ENCODE measurements around the gene ZNF70. TPM values are rescaled to one million over a fixed set of nuclear protein-coding genes. Genes with fewer than 3 reads are reported as not detected.
A peak's percentile ranks its signal among the peaks of the same experiment; 100 is the strongest.

Gene ZNF70
- polyA plus RNA-seq, 1 of the 3 experiments (the other 2 are of a cell fraction) = 0.77 TPM

DNA sequence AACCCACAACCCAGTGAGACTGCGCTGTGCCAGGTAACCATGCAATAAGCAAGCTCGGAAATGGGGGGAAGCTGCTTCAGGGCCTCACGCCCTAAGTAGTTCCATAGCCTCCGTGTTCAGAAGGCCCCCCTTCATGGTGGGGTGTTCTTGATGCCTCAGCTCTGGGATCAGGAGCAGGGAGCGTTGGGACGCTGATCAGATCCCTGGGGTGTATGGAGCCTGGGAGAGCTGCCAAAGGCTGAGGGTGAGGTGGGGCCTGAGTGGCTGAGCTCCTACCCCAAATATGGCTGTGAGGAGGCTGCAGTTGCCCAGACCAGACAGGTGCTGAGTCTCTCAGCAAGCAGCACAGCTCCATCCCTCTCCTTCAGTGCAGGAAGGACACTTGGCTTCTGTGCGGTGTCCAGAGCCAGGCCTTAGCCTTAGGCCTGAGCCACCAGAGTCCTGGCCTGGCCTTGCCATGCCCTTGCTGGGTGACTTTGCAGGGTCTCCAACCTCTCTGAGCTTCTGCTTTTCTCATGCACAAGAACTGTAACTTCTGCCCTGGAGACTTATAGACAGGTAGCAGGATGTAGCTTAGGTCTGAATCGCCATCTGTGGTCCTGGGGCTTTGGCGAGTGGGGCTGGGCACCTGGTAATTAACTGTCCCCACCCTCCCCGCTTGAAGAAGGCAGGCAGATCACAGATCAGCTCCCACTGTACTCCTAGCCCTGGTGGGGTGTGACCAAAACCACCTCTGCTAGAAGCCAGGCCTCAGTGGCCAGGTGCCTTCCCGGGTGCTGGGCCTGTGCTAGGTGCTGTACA, 27.1 kb upstream of the ZNF70 start:
- ChIA-PET CTCF (interaction anchor here (0.9 to 2.4 kb wide), 6 partner anchors 8 to 72 kb away, joined by 3 to 13 read pairs (median 4); partner anchors contain the start of genes CHCHD10 and SMARCB1), POLR2A (interaction anchor here (0.6 kb wide), 1 partner anchor 15 kb away, joined by 3 read pairs; no protein-coding TSS in a partner anchor)
- no peaks in the 10 kb centered on the region for H3K27me3 ChIP-seq (ENCODE audit: insufficient read depth)
- 90% methylated on average over 4 of the region's 11 CpGs for WGBS (ENCODE audit: low lambda C conversion rate)
- no peak for TF ChIP-seq EP300 (IDR thresholded peaks at IDR 0.05; ENCODE audit: borderline replicate concordance in 1 of 2, low read depth in 1 of 2, low read length in 1 of 2)
- TF ChIP-seq TEAD4 (IDR thresholded peaks at IDR 0.05; ENCODE audit: borderline replicate concordance, insufficient read depth) = no peak
- TF ChIP-seq GATA2 (CRISPR knock-in tag; IDR thresholded peaks at IDR 0.05) = no peak
- no peak for TF ChIP-seq TCF12 (IDR thresholded peaks at IDR 0.05)
- no peak for TF ChIP-seq FOSL2 (IDR thresholded peaks at IDR 0.05; ENCODE audit: borderline replicate concordance, low read depth)
- TF ChIP-seq GABPA (IDR thresholded peaks at IDR 0.05; ENCODE audit: low read depth) = no peak
- no peaks in the 10 kb centered on the region for H3K79me2 ChIP-seq (ENCODE audit: insufficient read depth)
- H3K4me2 ChIP-seq = no peak overlapping the region
- H3K27ac ChIP-seq (ENCODE audit: low read depth in 2 of 2, low read length in 1 of 2) = no peak overlapping the region
- no peaks in the 10 kb centered on the region for H3K9me2 ChIP-seq
- H4K20me1 ChIP-seq (ENCODE audit: insufficient read depth) = no peaks in the 10 kb centered on the region
- DNase-seq = no peak
- H3K9me3 ChIP-seq = no peaks in the 10 kb centered on the region
- H3K36me3 ChIP-seq (replicated peaks in 1 of 2; ENCODE audit: control insufficient read depth in 1 of 2, insufficient read depth in 2 of 2, low read length in 1 of 2) = peaks cover 0 to 3% of the 10 kb centered on the region in 2 experiments
- H2AFZ ChIP-seq (ENCODE audit: low read depth) = no peak overlapping the region
- H3K4me1 ChIP-seq (ENCODE audit: control insufficient read depth in 1 of 2, insufficient read depth in 2 of 2, low read depth in 1 of 2, low read length in 1 of 2) = peaks cover 0 to 35% of the 10 kb centered on the region in 2 experiments; a peak in 2 of 4 replicates
- H3K4me3 ChIP-seq (ENCODE audit: low read depth in 2 of 2, low read length in 1 of 2) = no peak overlapping the region
- H3F3A ChIP-seq (replicated peaks; ENCODE audit: insufficient read depth) = peaks cover 10% of the 10 kb centered on the region
- H3K9ac ChIP-seq = no peak overlapping the region

DNA sequence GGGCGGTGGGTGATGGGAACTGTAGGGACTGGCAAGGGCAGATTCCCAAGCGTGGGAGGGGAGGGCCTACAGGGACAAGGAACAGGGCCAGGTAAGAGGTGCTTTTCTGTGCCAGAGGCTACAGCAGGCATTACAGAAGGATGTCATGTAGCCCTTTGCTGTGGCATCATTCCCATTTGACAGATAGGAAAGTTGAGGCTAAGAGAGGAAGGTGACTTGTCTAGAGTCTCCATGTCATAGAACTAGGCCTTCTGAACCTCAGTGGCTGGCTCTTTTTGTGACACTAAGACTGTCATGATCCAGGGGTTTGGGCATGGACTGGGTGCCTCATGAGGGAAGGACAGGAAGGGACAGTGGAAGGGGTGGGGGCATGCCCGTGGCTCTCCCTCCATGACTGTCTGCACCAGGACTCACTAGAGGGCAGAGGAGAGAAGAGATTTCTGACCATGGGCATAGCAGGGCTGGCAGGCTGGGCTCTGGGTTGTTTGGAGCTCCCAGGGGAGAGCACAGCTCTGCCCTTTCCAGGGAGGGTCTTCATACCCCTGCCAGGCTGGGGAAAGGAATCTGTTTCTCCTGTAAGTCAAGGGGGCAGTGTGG, 25.0 kb upstream of the ZNF70 start:
- peaks cover 4 to 35% of the 10 kb centered on the region in 2 experiments; a peak in 2 of 4 replicates for H3K4me1 ChIP-seq (ENCODE audit: control insufficient read depth in 1 of 2, insufficient read depth in 2 of 2, low read depth in 1 of 2, low read length in 1 of 2)
- no peak overlapping the region for H2AFZ ChIP-seq (ENCODE audit: low read depth)
- no peak overlapping the region for H3K4me2 ChIP-seq
- H3F3A ChIP-seq (replicated peaks; ENCODE audit: insufficient read depth) = peaks cover 16% of the 10 kb centered on the region
- TF ChIP-seq, protein P1, sequence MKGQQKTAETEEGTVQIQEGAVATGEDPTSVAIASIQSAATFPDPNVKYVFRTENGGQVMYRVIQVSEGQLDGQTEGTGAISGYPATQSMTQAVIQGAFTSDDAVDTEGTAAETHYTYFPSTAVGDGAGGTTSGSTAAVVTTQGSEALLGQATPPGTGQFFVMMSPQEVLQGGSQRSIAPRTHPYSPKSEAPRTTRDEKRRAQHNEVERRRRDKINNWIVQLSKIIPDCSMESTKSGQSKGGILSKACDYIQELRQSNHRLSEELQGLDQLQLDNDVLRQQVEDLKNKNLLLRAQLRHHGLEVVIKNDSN (IDR thresholded peaks at IDR 0.05; ENCODE audit: borderline replicate concordance, low read depth) = no peak
- TF ChIP-seq, protein P2, sequence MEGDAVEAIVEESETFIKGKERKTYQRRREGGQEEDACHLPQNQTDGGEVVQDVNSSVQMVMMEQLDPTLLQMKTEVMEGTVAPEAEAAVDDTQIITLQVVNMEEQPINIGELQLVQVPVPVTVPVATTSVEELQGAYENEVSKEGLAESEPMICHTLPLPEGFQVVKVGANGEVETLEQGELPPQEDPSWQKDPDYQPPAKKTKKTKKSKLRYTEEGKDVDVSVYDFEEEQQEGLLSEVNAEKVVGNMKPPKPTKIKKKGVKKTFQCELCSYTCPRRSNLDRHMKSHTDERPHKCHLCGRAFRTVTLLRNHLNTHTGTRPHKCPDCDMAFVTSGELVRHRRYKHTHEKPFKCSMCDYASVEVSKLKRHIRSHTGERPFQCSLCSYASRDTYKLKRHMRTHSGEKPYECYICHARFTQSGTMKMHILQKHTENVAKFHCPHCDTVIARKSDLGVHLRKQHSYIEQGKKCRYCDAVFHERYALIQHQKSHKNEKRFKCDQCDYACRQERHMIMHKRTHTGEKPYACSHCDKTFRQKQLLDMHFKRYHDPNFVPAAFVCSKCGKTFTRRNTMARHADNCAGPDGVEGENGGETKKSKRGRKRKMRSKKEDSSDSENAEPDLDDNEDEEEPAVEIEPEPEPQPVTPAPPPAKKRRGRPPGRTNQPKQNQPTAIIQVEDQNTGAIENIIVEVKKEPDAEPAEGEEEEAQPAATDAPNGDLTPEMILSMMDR (IDR thresholded peaks at IDR 0.05) = peak; percentile 11; the same call in 1 of the 2 replicates
- H3K9me2 ChIP-seq = no peaks in the 10 kb centered on the region
- no peak overlapping the region for H3K4me3 ChIP-seq (ENCODE audit: low read depth in 2 of 2, low read length in 1 of 2)
- no peaks in the 10 kb centered on the region for H3K9me3 ChIP-seq
- H3K9ac ChIP-seq = no peak overlapping the region
- ChIA-PET POLR2A (interaction anchor here (1.0 kb wide), 1 partner anchor 70 kb away, joined by 3 read pairs; no protein-coding TSS in a partner anchor), CTCF (interaction anchor here (0.8 to 14.9 kb wide), 4 partner anchors 9 to 81 kb away, joined by 3 to 277 read pairs (median 8); partner anchors contain the start of gene SLC2A11)
- H4K20me1 ChIP-seq (ENCODE audit: insufficient read depth) = no peaks in the 10 kb centered on the region
- DNase-seq = no peak
- no peak overlapping the region for H3K27ac ChIP-seq (ENCODE audit: low read depth in 2 of 2, low read length in 1 of 2)
- no peaks in the 10 kb centered on the region for H3K27me3 ChIP-seq (ENCODE audit: insufficient read depth)
- no peaks in the 10 kb centered on the region for H3K79me2 ChIP-seq (ENCODE audit: insufficient read depth)
- H3K36me3 ChIP-seq (replicated peaks in 1 of 2; ENCODE audit: control insufficient read depth in 1 of 2, insufficient read depth in 2 of 2, low read length in 1 of 2) = peaks cover 0 to 3% of the 10 kb centered on the region in 2 experiments
- 100% methylated on average over 2 of the region's 3 CpGs for WGBS (ENCODE audit: low lambda C conversion rate)
